CD14-positive monocyte (primary cell): Measurements from ENCODE around the gene CALR. TPM values are rescaled to one million over a fixed set of nuclear protein-coding genes. Genes with fewer than 3 reads are reported as not detected.
A peak's percentile ranks its signal among the peaks of the same experiment; 100 is the strongest.

Experiments
- DNase-seq, 3 donors: peaks; one replicate each; pipeline ENCODE4 v3.0.0-alpha.2; 2011 to 2022
- H2AFZ ChIP-seq: 2 replicates; pipeline ENCODE4 v1.6.0; 2012; ENCODE audit warnings: mild to moderate bottlenecking, low read depth, low read length, inconsistent platforms; ENCODE audit not compliant: insufficient read depth, poor library complexity, severe bottlenecking
- H3K27ac ChIP-seq, 2 donors: 1 replicate in 1 of 2; 2 replicates in 1 of 2; pipeline ENCODE4 v1.5.1; 2012 to 2013; ENCODE audit warnings: low read length in 2 of 2, control low read depth in 1 of 2, inconsistent platforms in 1 of 2, low read depth in 1 of 2, mild to moderate bottlenecking in 1 of 2
- H3K27me3 ChIP-seq, 2 donors: one replicate each; pipeline versions ENCODE4 v1.6.0 to v1.6.1; 2011 to 2013; ENCODE audit warnings: low read length in 2 of 2; ENCODE audit not compliant: control insufficient read depth in 2 of 2, insufficient read depth in 2 of 2
- H3K36me3 ChIP-seq, 2 donors: replicated peaks in 1 of 2; 1 replicate in 1 of 2; 2 replicates in 1 of 2; pipeline versions ENCODE4 v1.5.1 to v1.6.1; 2012 to 2013; ENCODE audit warnings: low read length in 2 of 2, control low read depth in 1 of 2, inconsistent platforms in 1 of 2, mild to moderate bottlenecking in 1 of 2; ENCODE audit not compliant: insufficient read depth in 2 of 2, control insufficient read depth in 1 of 2
- H3K4me1 ChIP-seq, 2 donors: 1 replicate in 1 of 2; 2 replicates in 1 of 2; pipeline versions ENCODE4 v1.5.1 to v1.6.1; 2012 to 2013; ENCODE audit warnings: low read length in 2 of 2, control low read depth in 1 of 2, inconsistent platforms in 1 of 2, mild to moderate bottlenecking in 1 of 2, moderate library complexity in 1 of 2; ENCODE audit not compliant: insufficient read depth in 2 of 2, control insufficient read depth in 1 of 2
- H3K4me2 ChIP-seq: replicated peaks from 2 replicates; pipeline ENCODE3; 2012; ENCODE audit warnings: low read length, moderate library complexity, mild to moderate bottlenecking; ENCODE audit not compliant: poor library complexity, severe bottlenecking; ENCODE audit errors: extremely low read depth
- H3K4me3 ChIP-seq, 3 experiments: fragments of 200-600 bp in 1 of 3; sonication (generic) in 1 of 3; replicated peaks in 1 of 3; 1 replicate in 2 of 3; 2 replicates in 1 of 3; pipeline ENCODE4 v1.5.1; 2011 to 2013; ENCODE audit warnings: low read length in 3 of 3, mild to moderate bottlenecking in 3 of 3, control low read depth in 2 of 3, low read depth in 2 of 3, inconsistent platforms in 1 of 3, moderate library complexity in 1 of 3
- H3K79me2 ChIP-seq: 2 replicates; pipeline ENCODE4 v1.6.0; 2012; ENCODE audit warnings: mild to moderate bottlenecking, control low read depth, inconsistent platforms, low read length, moderate library complexity; ENCODE audit not compliant: insufficient read depth
- H3K9ac ChIP-seq: 2 replicates; pipeline ENCODE4 v1.6.0; 2017; ENCODE audit warnings: low read length, mild to moderate bottlenecking; ENCODE audit not compliant: insufficient read depth, poor library complexity, severe bottlenecking
- H3K9me3 ChIP-seq, 2 donors: replicated peaks in 1 of 2; 1 replicate in 1 of 2; 2 replicates in 1 of 2; pipeline versions ENCODE4 v1.5.1 to v1.6.1; 2012 to 2013; ENCODE audit warnings: low read length in 2 of 2, control low read depth in 1 of 2; ENCODE audit not compliant: control insufficient read depth in 1 of 2, insufficient read depth in 1 of 2
- H4K20me1 ChIP-seq: 2 replicates; pipeline ENCODE4 v1.6.0; 2012; ENCODE audit warnings: mild to moderate bottlenecking, low read length, control low read depth, moderate library complexity; ENCODE audit not compliant: insufficient read depth
- H3K27ac Mint-ChIP-seq, 7 donors: one replicate each; pipeline ENCODE4 v1.8.0; 2020; ENCODE audit warnings: mild to moderate bottlenecking in 7 of 7, mixed read lengths in 7 of 7, moderate library complexity in 6 of 7, inconsistent platforms in 2 of 7
- H3K27me3 Mint-ChIP-seq, 3 donors: one replicate each; pipeline ENCODE4 v1.8.0; 2021 to 2022; ENCODE audit warnings: low read depth in 3 of 3, mild to moderate bottlenecking in 3 of 3, mixed read lengths in 3 of 3, moderate library complexity in 3 of 3, inconsistent platforms in 1 of 3
- H3K36me3 Mint-ChIP-seq, 2 donors: one replicate each; pipeline ENCODE4 v1.8.0; 2020; ENCODE audit warnings: mixed read lengths in 2 of 2, inconsistent platforms in 1 of 2, mild to moderate bottlenecking in 1 of 2
- H3K4me1 Mint-ChIP-seq: one replicate; pipeline ENCODE4 v1.8.0; 2020; ENCODE audit warnings: mild to moderate bottlenecking, mixed read lengths
- H3K4me3 Mint-ChIP-seq, 2 donors: one replicate each; pipeline ENCODE4 v1.8.0; 2020; ENCODE audit warnings: mild to moderate bottlenecking in 2 of 2, mixed read lengths in 2 of 2, moderate library complexity in 1 of 2
- H3K9me3 Mint-ChIP-seq, 7 donors: one replicate each; pipeline ENCODE4 v1.8.0; 2020 to 2022; ENCODE audit warnings: mixed read lengths in 7 of 7, mild to moderate bottlenecking in 6 of 7, moderate library complexity in 6 of 7, inconsistent platforms in 2 of 7
- WGBS: methylation state at CpG from one replicate; pipeline ENCODE4 v1.1.5; 2013; ENCODE audit warnings: missing lambda C conversion rate; ENCODE audit not compliant: insufficient coverage; 5-methylcytosine and 5-hydroxymethylcytosine counted together
- intact Hi-C, 2 donors: fragments of 100-400 bp; cut with micrococcal nuclease; formaldehyde crosslinking; loops; one replicate each; pipeline versions ENCODE4 v1.15.0 to v1.15.1; 2023
- polyA plus RNA-seq, 3 donors: library from polyadenylated mRNA; depleted of rRNA in 1 of 3; unstranded in 2 of 3; stranded (reverse) in 1 of 3; fragments of 300-500 nt in 2 of 3; fragments of >200 nt in 1 of 3; fragmentation: Illumina TruSeq in 2 of 3; gene quantifications; 1 replicate in 2 of 3; 2 replicates in 1 of 3; pipeline ENCODE4 v1.2.3, GENCODE V29; 2012 to 2021
- TF ChIP-seq, protein P1 (sequence below): fragments of 200-600 bp; IDR thresholded peaks from one replicate; pipeline ENCODE4 v1.8.0; 2022; ENCODE audit warnings: antibody characterized with exemption, mild to moderate bottlenecking

Gene CALR
- polyA plus RNA-seq, 3 donors: 109 to 441 (median 133) TPM

DNA sequence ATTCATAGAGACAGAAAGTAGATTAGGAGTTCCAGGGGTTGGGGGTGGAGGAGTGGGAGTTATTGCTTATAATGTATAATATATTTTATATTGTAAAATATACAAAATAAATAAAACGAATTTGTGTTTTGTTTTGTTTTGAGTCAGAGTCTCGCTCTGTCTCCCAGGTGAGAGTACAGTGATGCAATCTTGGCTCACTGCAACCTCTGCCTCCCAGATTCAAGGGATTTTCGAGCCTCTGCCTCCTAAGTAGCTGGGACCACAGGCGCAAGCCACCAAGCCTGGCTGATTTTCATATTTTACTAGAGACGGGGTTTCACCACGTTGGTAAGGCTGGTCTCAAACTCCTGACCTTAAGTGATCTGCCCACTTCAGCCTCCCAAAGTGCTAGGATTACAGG is 21.1 kb downstream of the CALR start:
- peaks cover 1 to 5% of the 10 kb centered on the region in 2 donors for H3K36me3 Mint-ChIP-seq
- intact Hi-C loops: no loop called here
- no peak overlapping the region for H3K27ac ChIP-seq
- H3K79me2 ChIP-seq: peaks cover 31% of the 10 kb centered on the region
- H3K9me3 Mint-ChIP-seq: peaks cover 0 to 1% (median 0%) of the 10 kb centered on the region in 7 donors
- no peak overlapping the region for H3K9ac ChIP-seq
- H4K20me1 ChIP-seq: no peaks in the 10 kb centered on the region
- WGBS: 89% methylated on average over 4 of the region's 6 CpGs
- no peaks in the 10 kb centered on the region for H3K27me3 ChIP-seq
- H3K4me2 ChIP-seq: no peak overlapping the region
- peaks cover 25% of the 10 kb centered on the region for H3K4me1 Mint-ChIP-seq
- peaks cover 18 to 21% of the 10 kb centered on the region in 2 donors for H3K4me1 ChIP-seq
- peaks cover 1 to 6% (median 5%) of the 10 kb centered on the region in 3 donors for H3K27me3 Mint-ChIP-seq
- no peak overlapping the region for H3K27ac Mint-ChIP-seq
- no peak overlapping the region for H3K4me3 ChIP-seq
- no peak overlapping the region for H3K4me3 Mint-ChIP-seq
- peaks cover 0 to 9% of the 10 kb centered on the region in 2 donors for H3K36me3 ChIP-seq
- TF ChIP-seq, protein P1, sequence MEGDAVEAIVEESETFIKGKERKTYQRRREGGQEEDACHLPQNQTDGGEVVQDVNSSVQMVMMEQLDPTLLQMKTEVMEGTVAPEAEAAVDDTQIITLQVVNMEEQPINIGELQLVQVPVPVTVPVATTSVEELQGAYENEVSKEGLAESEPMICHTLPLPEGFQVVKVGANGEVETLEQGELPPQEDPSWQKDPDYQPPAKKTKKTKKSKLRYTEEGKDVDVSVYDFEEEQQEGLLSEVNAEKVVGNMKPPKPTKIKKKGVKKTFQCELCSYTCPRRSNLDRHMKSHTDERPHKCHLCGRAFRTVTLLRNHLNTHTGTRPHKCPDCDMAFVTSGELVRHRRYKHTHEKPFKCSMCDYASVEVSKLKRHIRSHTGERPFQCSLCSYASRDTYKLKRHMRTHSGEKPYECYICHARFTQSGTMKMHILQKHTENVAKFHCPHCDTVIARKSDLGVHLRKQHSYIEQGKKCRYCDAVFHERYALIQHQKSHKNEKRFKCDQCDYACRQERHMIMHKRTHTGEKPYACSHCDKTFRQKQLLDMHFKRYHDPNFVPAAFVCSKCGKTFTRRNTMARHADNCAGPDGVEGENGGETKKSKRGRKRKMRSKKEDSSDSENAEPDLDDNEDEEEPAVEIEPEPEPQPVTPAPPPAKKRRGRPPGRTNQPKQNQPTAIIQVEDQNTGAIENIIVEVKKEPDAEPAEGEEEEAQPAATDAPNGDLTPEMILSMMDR: no peak
- no peak overlapping the region for H2AFZ ChIP-seq
- DNase-seq: no peak
- H3K9me3 ChIP-seq: no peaks in the 10 kb centered on the region

DNA sequence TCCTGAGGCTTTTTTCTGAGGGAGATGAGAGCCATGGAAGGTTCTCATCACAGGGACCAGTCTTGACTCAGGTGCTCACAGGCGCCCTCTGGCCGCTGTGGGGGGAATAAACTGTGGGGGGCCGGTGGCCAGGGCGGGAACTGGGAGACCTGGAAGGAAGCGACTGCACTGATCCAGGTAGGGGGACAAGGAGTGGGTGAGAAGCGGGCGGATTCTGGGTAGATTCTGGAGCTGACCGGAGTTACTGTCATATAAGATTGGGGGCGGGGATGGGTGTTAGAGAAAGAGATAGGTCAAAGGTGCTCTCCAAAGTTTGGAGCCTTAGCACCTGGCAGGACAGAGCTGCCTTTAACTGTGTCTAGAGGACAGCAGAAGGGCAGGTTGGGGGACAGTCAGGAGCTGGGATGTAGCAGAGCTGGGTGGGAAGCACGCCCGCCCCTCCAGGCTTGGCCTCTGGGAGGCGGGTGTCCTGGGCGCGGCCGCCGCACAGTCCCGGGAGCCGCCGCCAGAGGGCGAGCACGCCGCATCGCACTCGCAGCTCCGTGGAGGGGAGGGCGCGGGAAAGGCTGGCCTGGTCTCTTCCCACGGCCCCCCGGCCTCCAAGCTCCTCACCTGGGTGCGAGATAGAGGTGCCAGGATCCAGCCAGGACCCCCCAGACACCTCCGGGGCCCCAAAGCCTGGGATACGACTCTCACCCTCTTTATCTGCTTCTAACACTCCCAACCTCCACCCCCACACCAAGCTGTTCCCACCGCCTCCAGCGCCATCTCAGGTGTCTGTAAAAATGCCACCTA is 26.8 kb downstream of the CALR start:
- H3K9me3 ChIP-seq: no peaks in the 10 kb centered on the region
- DNase-seq: peak; percentile 65 to 74 (median 72)
- H3K4me1 ChIP-seq: peaks cover 7 to 10% of the 10 kb centered on the region in 2 donors
- H3K79me2 ChIP-seq: no peaks in the 10 kb centered on the region
- WGBS: 1% methylated on average over 33 of the region's 34 CpGs
- peaks cover 6% of the 10 kb centered on the region for H3K4me1 Mint-ChIP-seq
- H3K27me3 ChIP-seq: no peaks in the 10 kb centered on the region
- no peaks in the 10 kb centered on the region for H3K36me3 Mint-ChIP-seq
- H3K9ac ChIP-seq: peak overlapping the region; percentile 15
- TF ChIP-seq, protein P1: peak; percentile 99
- H3K27ac Mint-ChIP-seq: peak overlapping the region in 4 of 7 donors; percentile 53 to 93 (median 68)
- H2AFZ ChIP-seq: peak overlapping the region; percentile 73
- H3K27ac ChIP-seq: peak overlapping the region in 1 of 2 donors; percentile 16
- no peaks in the 10 kb centered on the region for H3K36me3 ChIP-seq
- H3K4me3 ChIP-seq: peak overlapping the region; percentile 8 to 79 (median 28)
- H4K20me1 ChIP-seq: no peaks in the 10 kb centered on the region
- peaks cover 0 to 2% (median 0%) of the 10 kb centered on the region in 7 donors for H3K9me3 Mint-ChIP-seq
- peak overlapping the region; percentile 98 for H3K4me2 ChIP-seq
- peak overlapping the region; percentile 83 to 89 for H3K4me3 Mint-ChIP-seq
- intact Hi-C loops: loop anchor here in 1 of 2 donors (10.0 kb wide), 1 partner anchor 80 kb away; the partner anchor contains the start of genes DNASE2 and KLF1
- H3K27me3 Mint-ChIP-seq: peaks cover 1 to 6% (median 5%) of the 10 kb centered on the region in 3 donors
